Inflammatory macrophage (primary cell): ENCODE measurements around the gene KRTAP10-2.
"Not testable (repeated sequence)": the region's sequence is repeated elsewhere in the genome, so short reads cannot be mapped to it uniquely, and the experiment has no call there.

Experiments
- DNase-seq, 2 donors: peaks; one replicate each; pipeline ENCODE4 v3.0.0-alpha.2; 2020 to 2022

KRTAP10-2 gene

GRCh38 chr21:44582055-44582454, 30.8 kb upstream of the KRTAP10-2 start:
- no peak for DNase-seq

- no peak for DNase-seq
Observed at GRCh38 chr21:44581158-44581557, 29.9 kb upstream of the KRTAP10-2 start.

GRCh38 chr21:44580231-44580821, 29.0 kb upstream of the KRTAP10-2 start, which contains the start of gene KRTAP10-5:
TSS of gene KRTAP10-5 (minus strand) at chr21:44580604. CDS start at chr21:44580578, 26 bp downstream.
- not testable (repeated sequence) for DNase-seq

DNA sequence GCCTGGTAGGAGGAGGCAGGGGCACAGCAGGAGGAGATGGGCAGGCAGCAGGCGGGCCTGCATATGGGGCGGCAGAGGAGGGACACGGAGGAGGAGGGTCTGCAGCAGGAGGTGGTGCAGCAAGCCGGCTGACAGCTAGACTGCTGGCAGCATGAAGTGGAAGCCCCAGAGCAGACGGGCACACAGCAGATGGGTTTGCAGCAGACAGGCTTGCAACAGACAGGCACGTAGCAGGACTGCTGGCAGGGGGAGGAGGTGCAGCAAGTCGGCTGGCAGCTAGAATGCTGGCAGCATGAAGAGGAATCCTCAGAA, 28.5 kb upstream of the KRTAP10-2 start:
- DNase-seq = no peak

GRCh38 chr21:44579056-44579832, 27.9 kb upstream of the KRTAP10-2 start:
- DNase-seq = no peak

DNA sequence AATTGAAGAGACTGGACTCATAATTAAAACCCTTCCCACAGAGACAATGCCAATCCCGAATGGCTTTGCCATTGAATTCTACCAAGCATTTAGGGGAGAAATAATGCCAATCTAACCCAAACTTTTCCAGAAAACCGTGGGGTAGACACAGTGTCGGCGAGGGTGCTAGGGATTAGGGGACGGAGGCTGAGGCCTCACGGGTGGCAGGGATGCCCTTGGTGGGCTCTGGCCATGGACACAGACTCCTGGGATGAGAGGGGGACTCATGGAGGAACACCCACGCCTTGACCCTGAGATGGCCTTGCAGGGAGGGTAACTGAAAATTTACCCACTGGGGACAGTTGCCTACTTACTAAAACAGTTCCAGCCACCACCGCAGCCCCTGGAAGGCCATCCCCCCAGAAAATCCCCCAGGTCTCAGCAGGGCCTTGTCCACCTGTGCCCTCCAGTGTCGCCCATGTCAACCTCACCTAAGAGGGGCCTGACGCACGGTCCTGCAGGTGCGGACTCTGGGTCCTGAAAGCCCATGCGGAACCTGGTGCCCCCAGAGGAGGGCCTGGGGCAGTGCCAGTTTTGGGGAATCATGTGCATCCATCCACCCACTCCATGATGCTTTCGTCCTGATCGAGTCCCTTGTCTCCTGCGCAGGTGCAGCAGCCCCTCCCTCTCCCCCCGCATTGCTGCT, 27.2 kb upstream of the KRTAP10-2 start:
- DNase-seq = no peak

DNA sequence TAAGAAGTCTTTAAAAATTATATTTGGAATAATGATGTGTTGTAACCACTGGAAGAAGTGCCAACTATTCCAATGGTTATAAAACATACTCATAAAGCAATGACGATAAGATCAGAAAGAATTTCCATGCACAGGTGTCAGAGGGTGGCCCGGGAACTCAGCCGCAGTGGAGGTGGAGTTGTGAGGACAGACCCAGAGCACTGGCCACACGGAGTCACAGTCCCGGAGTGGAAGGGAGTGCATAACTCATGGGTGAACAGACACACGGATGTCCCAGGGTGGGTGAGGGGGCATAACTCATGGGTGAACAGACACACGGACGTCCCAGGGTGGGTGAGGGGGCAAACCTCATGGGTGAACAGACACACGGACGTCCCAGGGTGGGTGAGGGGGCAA, 24.7 kb upstream of the KRTAP10-2 start:
- DNase-seq = no peak

DNA sequence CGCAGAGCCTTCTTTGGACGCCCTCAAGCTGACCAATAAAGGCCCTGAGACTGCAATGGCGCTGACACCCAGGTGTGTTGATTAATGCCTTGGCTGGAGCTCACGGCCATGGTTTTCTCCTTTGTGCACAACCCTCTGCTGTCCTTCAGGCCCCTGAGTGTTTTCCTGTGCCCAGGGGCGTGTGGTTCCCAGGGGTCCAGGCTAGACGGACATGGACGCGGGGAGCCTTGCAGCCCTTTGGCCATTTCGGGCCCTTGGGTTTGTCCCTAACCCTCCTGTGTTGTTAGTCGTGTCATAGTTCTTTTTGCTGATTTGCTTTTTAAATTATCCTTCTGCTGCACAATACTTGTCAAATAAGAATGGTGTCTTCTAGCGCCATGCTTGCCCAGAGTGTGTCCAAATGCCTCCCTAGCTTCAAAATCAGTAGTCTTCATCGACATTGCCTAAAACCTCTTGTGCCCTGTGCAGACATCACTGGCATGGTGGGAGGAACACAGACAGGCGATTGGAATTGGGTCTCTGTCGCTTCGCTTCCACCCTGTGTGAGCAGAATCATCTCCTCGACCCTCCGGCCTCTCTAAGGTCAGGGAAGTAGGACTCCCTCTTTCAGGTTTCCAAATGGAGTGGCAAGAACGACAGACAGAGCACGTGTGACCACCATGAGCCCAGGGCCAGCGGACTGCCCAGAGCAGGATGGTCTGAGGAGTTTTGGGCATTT, 24.2 kb upstream of the KRTAP10-2 start:
- DNase-seq = no peak

DNA sequence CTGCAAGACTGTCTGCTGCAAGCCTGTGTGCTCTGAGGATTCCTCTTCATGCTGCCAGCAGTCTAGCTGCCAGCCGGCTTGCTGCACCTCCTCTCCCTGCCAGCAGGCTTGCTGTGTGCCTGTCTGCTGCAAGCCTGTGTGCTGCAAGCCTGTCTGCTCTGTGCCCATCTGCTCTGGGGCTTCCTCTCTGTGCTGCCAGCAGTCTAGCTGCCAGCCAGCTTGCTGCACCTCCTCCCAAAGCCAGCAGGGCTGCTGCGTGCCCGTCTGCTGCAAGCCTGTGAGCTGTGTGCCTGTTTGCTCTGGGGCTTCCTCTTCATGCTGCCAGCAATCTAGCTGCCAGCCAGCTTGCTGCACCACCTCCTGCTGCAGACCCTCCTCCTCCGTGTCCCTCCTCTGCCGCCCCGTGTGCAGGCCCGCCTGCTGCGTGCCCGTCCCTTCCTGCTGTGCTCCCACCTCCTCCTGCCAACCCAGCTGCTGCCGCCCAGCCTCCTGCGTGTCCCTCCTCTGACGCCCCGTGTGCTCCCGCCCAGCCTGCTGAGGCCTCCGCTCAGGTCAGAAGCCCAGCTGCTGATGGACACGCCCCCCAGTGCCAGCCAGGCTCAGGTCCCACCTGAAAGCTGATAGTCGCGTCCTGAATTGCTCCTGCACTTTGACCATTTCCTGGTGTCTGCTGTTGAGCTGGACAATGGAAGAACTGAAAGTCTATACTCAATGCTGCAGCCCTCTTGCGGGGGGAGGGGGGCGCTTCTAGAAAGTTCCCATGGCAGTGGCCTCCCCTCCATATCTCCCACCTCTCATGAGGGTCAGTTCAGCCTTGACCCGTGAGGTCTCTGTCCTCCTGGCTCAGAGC, 23.4 kb upstream of the KRTAP10-2 start:
- DNase-seq = no peak

GRCh38 chr21:44573630-44574456, 22.5 kb upstream of the KRTAP10-2 start, which contains the start of gene KRTAP10-4:
TSS of gene KRTAP10-4 (plus strand) at chr21:44573729. CDS start at chr21:44573759, 30 bp downstream.
- DNase-seq = not testable (repeated sequence)

DNA sequence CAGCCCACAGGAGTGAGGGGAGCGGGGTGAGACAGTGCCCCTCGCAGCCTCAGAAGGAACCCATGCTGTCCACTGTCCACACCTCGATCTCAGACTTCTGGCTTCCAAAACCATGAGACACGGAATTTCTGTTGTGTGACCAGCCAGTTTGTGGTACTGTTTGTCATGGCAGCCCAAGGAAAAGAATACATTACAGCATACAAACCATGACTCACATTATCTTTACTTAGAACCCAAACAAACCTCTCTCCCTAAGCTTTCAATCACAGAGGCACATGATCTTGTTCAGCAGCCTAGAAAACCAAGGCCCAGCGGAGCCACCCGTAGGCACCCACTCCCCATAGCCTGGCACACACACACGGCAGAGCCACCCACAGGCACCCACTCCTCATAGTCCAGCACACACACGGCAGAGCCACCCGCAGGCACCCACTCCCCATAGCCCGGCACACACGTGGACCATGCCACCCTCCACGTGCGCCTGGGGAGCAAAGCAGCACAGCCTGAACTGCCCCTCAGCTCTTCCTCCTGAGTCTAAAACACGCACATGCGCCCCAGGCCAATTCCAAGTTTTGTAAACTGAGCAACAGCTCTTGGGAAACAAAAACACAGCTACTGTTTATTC, 21.8 kb upstream of the KRTAP10-2 start:
- no peak for DNase-seq

- DNase-seq = no peak
Observed at GRCh38 chr21:44571844-44572782, 20.8 kb upstream of the KRTAP10-2 start.

GRCh38 chr21:44571296-44571695, 20.0 kb upstream of the KRTAP10-2 start:
- DNase-seq = no peak

GRCh38 chr21:44569861-44570517, 18.7 kb upstream of the KRTAP10-2 start:
- DNase-seq = no peak

GRCh38 chr21:44568667-44569556, 17.6 kb upstream of the KRTAP10-2 start:
- no peak for DNase-seq

GRCh38 chr21:44568261-44568660, 17.0 kb upstream of the KRTAP10-2 start:
- no peak for DNase-seq

DNA sequence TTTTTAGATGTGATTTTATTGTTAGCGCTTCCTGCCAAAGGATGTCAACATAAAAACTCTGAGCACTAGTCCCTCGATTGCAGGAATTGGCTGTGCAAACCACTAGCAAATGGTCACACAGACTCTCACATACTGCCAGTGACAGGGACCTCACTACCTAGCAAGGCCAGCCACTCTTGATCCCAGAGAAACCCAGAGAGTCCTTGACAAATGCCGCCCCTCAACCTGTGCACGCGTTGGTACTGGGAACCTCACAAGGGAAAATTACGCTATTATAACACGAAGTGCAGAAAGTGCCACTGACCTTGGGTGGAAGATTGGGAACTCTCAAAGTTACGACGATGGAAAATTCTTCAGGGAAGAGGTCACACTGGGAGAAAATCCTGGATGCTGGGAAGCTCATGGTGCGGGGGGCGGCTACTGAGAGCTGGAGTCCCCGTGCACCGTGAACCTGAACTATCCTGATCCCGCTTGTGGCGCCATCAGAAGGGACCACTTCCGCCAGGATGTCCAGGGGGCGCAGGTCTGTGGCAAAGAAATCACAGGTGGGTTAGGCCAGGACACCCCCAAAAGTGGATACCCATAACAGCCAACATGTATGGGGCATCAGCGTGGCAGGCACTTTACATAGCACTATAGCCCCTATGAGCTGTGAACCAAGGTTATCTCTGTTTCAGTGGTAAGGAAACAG, 16.3 kb upstream of the KRTAP10-2 start:
- no peak for DNase-seq
